B cell (primary cell): ENCODE results near the gene CD180. TPM values are rescaled to one million over a fixed set of nuclear protein-coding genes. Genes with fewer than 3 reads are reported as not detected.

Experiments
- ATAC-seq: fragments of 200-7000 bp; cut with Tn5 transposase; one replicate; pipeline ENCODE4 v1.10.0; 2021; ENCODE audit warnings: low read depth, mild to moderate bottlenecking, moderate number of reproducible peaks, moderate library complexity
- CTCF ChIA-PET: fragments of 350-600 bp; sonication (Branson Sonifier 250); formaldehyde crosslinking; loops from one replicate; lab custom pipeline; 2021; ENCODE audit warnings: antibody characterized with exemption, inconsistent platforms; lab: Charles Lee
- POLR2A ChIA-PET: fragments of 350-600 bp; sonication (Branson Sonifier 250); formaldehyde crosslinking; loops from one replicate; lab custom pipeline; 2021; ENCODE audit warnings: antibody characterized with exemption; lab: Charles Lee
- DNase-seq: peaks from one replicate; pipeline ENCODE4 v3.0.0; 2013
- H2AFZ ChIP-seq: 2 replicates; pipeline ENCODE4 v1.6.1; 2012; ENCODE audit warnings: mild to moderate bottlenecking, low read depth, low read length; ENCODE audit not compliant: insufficient read depth, poor library complexity, severe bottlenecking
- H3K27ac ChIP-seq, 2 donors: 1 replicate in 1 of 2; 2 replicates in 1 of 2; pipeline ENCODE4 v1.5.1; 2012 to 2013; ENCODE audit warnings: low read length in 2 of 2, mild to moderate bottlenecking in 2 of 2, moderate library complexity in 1 of 2
- H3K27me3 ChIP-seq, 4 experiments: fragments of 200-600 bp in 1 of 4; sonication (generic) in 1 of 4; replicated peaks in 1 of 4; 1 replicate in 2 of 4; 2 replicates in 2 of 4; pipeline versions ENCODE4 v1.6.1 to v1.7.0; 2013 to 2016; ENCODE audit warnings: low read length in 3 of 4, mild to moderate bottlenecking in 2 of 4, mixed read lengths in 1 of 4, moderate library complexity in 1 of 4; ENCODE audit not compliant: insufficient read depth in 4 of 4, control insufficient read depth in 3 of 4; ENCODE audit errors: control extremely low read depth in 1 of 4
- H3K36me3 ChIP-seq, 2 experiments: replicated peaks in 1 of 2; 1 replicate in 1 of 2; 2 replicates in 1 of 2; pipeline versions ENCODE4 v1.6.1 to v1.7.1; 2013; ENCODE audit warnings: low read length in 1 of 2; ENCODE audit not compliant: insufficient read depth in 2 of 2, control insufficient read depth in 1 of 2; ENCODE audit errors: control extremely low read depth in 1 of 2, extremely low read depth in 1 of 2
- H3K4me1 ChIP-seq, 2 donors: fragments of 200-600 bp in 1 of 2; sonication (generic) in 1 of 2; 1 replicate in 1 of 2; 2 replicates in 1 of 2; pipeline versions ENCODE4 v1.5.1 to v1.6.1; 2013 to 2017; ENCODE audit warnings: low read length in 2 of 2; ENCODE audit not compliant: control insufficient read depth in 2 of 2, insufficient read depth in 2 of 2
- H3K4me2 ChIP-seq: replicated peaks from 2 replicates; pipeline ENCODE3; 2012; ENCODE audit warnings: mild to moderate bottlenecking, low read depth, low read length; ENCODE audit not compliant: poor library complexity, severe bottlenecking
- H3K4me3 ChIP-seq, 5 experiments: fragments of 200-600 bp in 1 of 5; sonication (generic) in 1 of 5; 1 replicate in 3 of 5; 2 replicates in 2 of 5; pipeline versions ENCODE4 v1.5.1 to v1.7.0; 2011 to 2016; ENCODE audit warnings: low read length in 4 of 5, mild to moderate bottlenecking in 4 of 5, low read depth in 2 of 5, control low read depth in 1 of 5, moderate library complexity in 1 of 5; ENCODE audit not compliant: insufficient read depth in 1 of 5; ENCODE audit errors: control extremely low read depth in 1 of 5, extremely low read depth in 1 of 5
- H3K79me2 ChIP-seq: fragments of 200-600 bp; sonication (generic); one replicate; pipeline ENCODE4 v1.6.0; 2016; ENCODE audit warnings: low read length; ENCODE audit not compliant: control insufficient read depth, insufficient read depth
- H3K9ac ChIP-seq: fragments of 200-600 bp; sonication (generic); 2 replicates; pipeline ENCODE4 v1.6.1; 2017; ENCODE audit warnings: mild to moderate bottlenecking, low read length, moderate library complexity
- H3K9me3 ChIP-seq, 3 donors: one replicate each; pipeline versions ENCODE4 v1.6.1 to v1.7.1; 2013; ENCODE audit warnings: low read length in 2 of 3; ENCODE audit not compliant: control insufficient read depth in 2 of 3, insufficient read depth in 1 of 3; ENCODE audit errors: control extremely low read depth in 1 of 3
- H4K20me1 ChIP-seq: 2 replicates; pipeline ENCODE4 v1.6.0; 2012; ENCODE audit warnings: mild to moderate bottlenecking, low read length; ENCODE audit not compliant: insufficient read depth, control insufficient read depth, poor library complexity, severe bottlenecking
- H3K27ac Mint-ChIP-seq: one replicate; pipeline ENCODE4 v1.8.0; 2021; ENCODE audit warnings: mixed read lengths
- H3K27me3 Mint-ChIP-seq: one replicate; pipeline ENCODE4 v1.8.0; 2021; ENCODE audit warnings: mixed read lengths
- H3K4me1 Mint-ChIP-seq: one replicate; pipeline ENCODE4 v1.8.0; 2021; ENCODE audit warnings: mixed read lengths
- H3K4me3 Mint-ChIP-seq: one replicate; pipeline ENCODE4 v1.8.0; 2021; ENCODE audit warnings: mixed read lengths
- H3K9me3 Mint-ChIP-seq: one replicate; pipeline ENCODE4 v1.8.0; 2022; ENCODE audit warnings: mixed read lengths; ENCODE audit not compliant: insufficient read depth
- EZH2 ChIP-seq: IDR thresholded peaks from 2 replicates; pipeline ENCODE4 v1.6.1; 2012; ENCODE audit warnings: borderline replicate concordance, low read depth, mild to moderate bottlenecking, moderate library complexity, low read length; ENCODE audit not compliant: insufficient read depth, poor library complexity, severe bottlenecking
- WGBS: methylation state at CpG from one replicate; pipeline ENCODE4 v1.1.5; 2013; ENCODE audit warnings: missing lambda C conversion rate; ENCODE audit not compliant: insufficient coverage; 5-methylcytosine and 5-hydroxymethylcytosine counted together
- intact Hi-C: fragments of 100-400 bp; cut with micrococcal nuclease; formaldehyde crosslinking; loops from one replicate; pipeline ENCODE4 v1.10.0; 2022
- polyA plus RNA-seq: library from polyadenylated mRNA; depleted of rRNA; stranded (reverse); fragments of >200 nt; gene quantifications from 2 replicates; pipeline ENCODE4 v1.2.3, GENCODE V29; 2012
- total RNA-seq, 2 donors: library from RNA; stranded (reverse); fragments of 120-200 nt in 1 of 2; gene quantifications; 1 replicate in 1 of 2; 2 replicates in 1 of 2; pipeline versions ENCODE4 v1.2.3 to v1.2.4, GENCODE V29; 2013 to 2022
- TF ChIP-seq, protein P1 (sequence below): fragments of 200-600 bp; IDR thresholded peaks from one replicate; pipeline ENCODE4 v1.8.0; 2022; ENCODE audit warnings: antibody characterized with exemption, mild to moderate bottlenecking

The CD180 gene
- total and polyA plus RNA-seq, 2 donors (not counting 1 experiment from before 2014, with no cell fraction given), result 16.1 to 16.4 TPM

DNA sequence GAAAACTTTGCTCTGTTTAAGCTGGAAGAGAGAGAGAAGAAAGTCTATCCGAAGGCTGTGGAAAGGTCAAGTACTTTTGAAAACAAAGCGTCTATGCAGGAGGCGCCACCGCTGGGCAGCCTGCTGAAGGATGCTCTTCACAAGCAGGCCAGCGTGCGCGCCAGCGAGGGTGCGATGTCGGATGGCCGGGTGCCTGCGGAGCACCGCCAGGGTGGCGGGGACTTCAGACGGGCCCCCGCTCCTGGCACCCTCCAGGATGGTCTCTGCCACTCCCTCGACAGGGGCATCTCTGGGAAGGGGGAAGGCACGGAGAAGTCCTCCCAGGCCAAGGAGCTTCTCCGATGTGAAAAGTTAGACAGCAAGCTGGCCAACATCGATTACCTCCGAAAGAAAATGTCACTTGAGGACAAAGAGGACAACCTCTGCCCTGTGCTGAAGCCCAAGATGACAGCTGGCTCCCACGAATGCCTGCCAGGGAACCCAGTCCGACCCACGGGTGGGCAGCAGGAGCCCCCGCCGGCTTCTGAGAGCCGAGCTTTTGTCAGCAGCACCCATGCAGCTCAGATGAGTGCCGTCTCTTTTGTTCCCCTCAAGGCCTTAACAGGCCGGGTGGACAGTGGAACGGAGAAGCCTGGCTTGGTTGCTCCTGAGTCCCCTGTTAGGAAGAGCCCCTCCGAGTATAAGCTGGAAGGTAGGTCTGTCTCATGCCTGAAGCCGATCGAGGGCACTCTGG is 32.6 kb downstream of the CD180 start:
- peaks cover 26 to 34% of the 10 kb centered on the region in 2 donors for H3K4me1 ChIP-seq
- H3K4me1 Mint-ChIP-seq, result peaks cover 31% of the 10 kb centered on the region

More for the DNA sequence above, 32.6 kb downstream of the CD180 start:
- Mint-ChIP-seq H3K27me3 (no peaks in the 10 kb centered on the region), H3K27ac (no peak overlapping the region), H3K9me3 (no peaks in the 10 kb centered on the region), H3K4me3 (no peak overlapping the region)
- DNase-seq, result no peak
- no peaks in the 10 kb centered on the region for H4K20me1 ChIP-seq
- ATAC-seq, result no peak
- H3K36me3 ChIP-seq, result peaks cover 0 to 21% of the 10 kb centered on the region in 2 experiments
- 94% methylated on average over 33 of the region's 33 CpGs for WGBS
- no peak overlapping the region for H3K9ac ChIP-seq
- intact Hi-C loops, result no loop called here
- TF ChIP-seq, protein P1, sequence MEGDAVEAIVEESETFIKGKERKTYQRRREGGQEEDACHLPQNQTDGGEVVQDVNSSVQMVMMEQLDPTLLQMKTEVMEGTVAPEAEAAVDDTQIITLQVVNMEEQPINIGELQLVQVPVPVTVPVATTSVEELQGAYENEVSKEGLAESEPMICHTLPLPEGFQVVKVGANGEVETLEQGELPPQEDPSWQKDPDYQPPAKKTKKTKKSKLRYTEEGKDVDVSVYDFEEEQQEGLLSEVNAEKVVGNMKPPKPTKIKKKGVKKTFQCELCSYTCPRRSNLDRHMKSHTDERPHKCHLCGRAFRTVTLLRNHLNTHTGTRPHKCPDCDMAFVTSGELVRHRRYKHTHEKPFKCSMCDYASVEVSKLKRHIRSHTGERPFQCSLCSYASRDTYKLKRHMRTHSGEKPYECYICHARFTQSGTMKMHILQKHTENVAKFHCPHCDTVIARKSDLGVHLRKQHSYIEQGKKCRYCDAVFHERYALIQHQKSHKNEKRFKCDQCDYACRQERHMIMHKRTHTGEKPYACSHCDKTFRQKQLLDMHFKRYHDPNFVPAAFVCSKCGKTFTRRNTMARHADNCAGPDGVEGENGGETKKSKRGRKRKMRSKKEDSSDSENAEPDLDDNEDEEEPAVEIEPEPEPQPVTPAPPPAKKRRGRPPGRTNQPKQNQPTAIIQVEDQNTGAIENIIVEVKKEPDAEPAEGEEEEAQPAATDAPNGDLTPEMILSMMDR, result no peak
- TF ChIP-seq EZH2, result no peak
- H2AFZ ChIP-seq, result no peak overlapping the region
- ChIA-PET POLR2A (interaction anchor here (1.2 kb wide), 1 partner anchor 43 kb away, joined by 3 read pairs; no protein-coding TSS in a partner anchor), CTCF (interaction anchor here (1.3 to 19.5 kb wide), 6 partner anchors 8 to 82 kb away, joined by 3 to 582 read pairs (median 14); partner anchors contain the start of gene CD180)
- H3K4me2 ChIP-seq, result no peak overlapping the region
- H3K4me3 ChIP-seq, result no peak overlapping the region
- H3K79me2 ChIP-seq, result peaks cover 15% of the 10 kb centered on the region
- H3K9me3 ChIP-seq, result peaks cover 0 to 15% (median 0%) of the 10 kb centered on the region in 3 donors
- no peaks in the 10 kb centered on the region for H3K27me3 ChIP-seq
- no peak overlapping the region for H3K27ac ChIP-seq
